Muscle of leg (tissue), 11 donors: ENCODE data around the gene TDG. TPM values are rescaled to one million over a fixed set of nuclear protein-coding genes. Genes with fewer than 3 reads are reported as not detected.

Experiments used
- DNase-seq: peaks from one replicate; pipeline ENCODE4 v3.0.0; 2013
- H3K27ac ChIP-seq: one replicate; pipeline ENCODE4 v1.5.1; 2013; ENCODE audit warnings: mild to moderate bottlenecking, low read length, control low read depth
- H3K27me3 ChIP-seq: one replicate; pipeline ENCODE4 v1.6.1; 2013; ENCODE audit warnings: low read length; ENCODE audit not compliant: control insufficient read depth, insufficient read depth
- H3K36me3 ChIP-seq: one replicate; pipeline ENCODE4 v1.6.1; 2013; ENCODE audit warnings: low read length; ENCODE audit not compliant: control insufficient read depth, insufficient read depth
- H3K4me1 ChIP-seq: one replicate; pipeline ENCODE4 v1.6.1; 2013; ENCODE audit warnings: low read length; ENCODE audit not compliant: control insufficient read depth, insufficient read depth
- H3K4me3 ChIP-seq: one replicate; pipeline ENCODE4 v1.5.1; 2013; ENCODE audit warnings: low read length, control low read depth
- H3K9me3 ChIP-seq: replicated peaks from 2 replicates; pipeline ENCODE4 v1.6.1; 2013; ENCODE audit warnings: low read depth, low read length; ENCODE audit not compliant: control insufficient read depth
- WGBS: methylation state at CpG from one replicate; pipeline ENCODE4 v1.1.5; 2013; ENCODE audit warnings: missing lambda C conversion rate; ENCODE audit not compliant: insufficient coverage; 5-methylcytosine and 5-hydroxymethylcytosine counted together
- polyA plus RNA-seq, 8 donors: library from polyadenylated mRNA; unstranded; fragments of 120-200 nt; gene quantifications; one replicate each; pipeline versions ENCODE4 v1.2.1 to v1.2.3, GENCODE V29; 2013; ENCODE audit warnings: inconsistent platforms in 1 of 8, low replicate concordance in 1 of 8; ENCODE audit not compliant: insufficient read length in 8 of 8, insufficient read depth in 1 of 8
- total RNA-seq: library from RNA; stranded (reverse); fragments of 120-200 nt; gene quantifications from one replicate; pipeline ENCODE4 v1.2.4, GENCODE V29; 2013

Gene TDG
- total and polyA plus RNA-seq, 9 donors: 24.1 to 36.1 (median 28.3) TPM

- no peaks in the 10 kb centered on the region for H3K9me3 ChIP-seq
- peak overlapping the region; percentile 93 for H3K4me3 ChIP-seq
- H3K4me1 ChIP-seq: peaks cover 11% of the 10 kb centered on the region
- H3K27me3 ChIP-seq: no peaks in the 10 kb centered on the region
- H3K36me3 ChIP-seq: peaks cover 17% of the 10 kb centered on the region
- peak overlapping the region; percentile 100 for H3K27ac ChIP-seq
- no peak for DNase-seq
- 100% methylated on average over 1 of the region's 7 CpGs for WGBS
Measured at GRCh38 chr12:103957865-103958388, 7.7 kb upstream of the TDG start.

- Histone ChIP-seq H3K36me3 (peaks cover 13% of the 10 kb centered on the region), H3K4me3 (no peak overlapping the region), H3K9me3 (no peaks in the 10 kb centered on the region), H3K4me1 (peaks cover 11% of the 10 kb centered on the region), H3K27me3 (no peaks in the 10 kb centered on the region), H3K27ac (no peak overlapping the region)
- no peak for DNase-seq
- no CpG with 5 or more reads among the region's 1 CpG for WGBS
Measured at GRCh38 chr12:103958621-103959020, 7.1 kb upstream of the TDG start.

- no peak overlapping the region for H3K27ac ChIP-seq
- H3K4me1 ChIP-seq: peaks cover 17% of the 10 kb centered on the region
Measured at GRCh38 chr12:103960616-103961227, 5.0 kb upstream of the TDG start.

GRCh38 chr12:103962493-103962892, 3.2 kb upstream of the TDG start:
- peaks cover 8% of the 10 kb centered on the region for H3K4me1 ChIP-seq
- WGBS: 60% methylated on average over 1 of the region's 1 CpG
- H3K36me3 ChIP-seq: peaks cover 2% of the 10 kb centered on the region
- no peaks in the 10 kb centered on the region for H3K9me3 ChIP-seq
- no peak for DNase-seq
- no peak overlapping the region for H3K27ac ChIP-seq
- no peaks in the 10 kb centered on the region for H3K27me3 ChIP-seq
- no peak overlapping the region for H3K4me3 ChIP-seq

More at GRCh38 chr12:103960616-103961227, 5.0 kb upstream of the TDG start:
- Histone ChIP-seq H3K27me3 (no peaks in the 10 kb centered on the region), H3K36me3 (peaks cover 2% of the 10 kb centered on the region), H3K9me3 (no peaks in the 10 kb centered on the region), H3K4me3 (no peak overlapping the region)
- DNase-seq: no peak
- 87% methylated on average over 3 of the region's 7 CpGs for WGBS

GRCh38 chr12:103964805-103965204, 867 bp upstream of the TDG start:
- Histone ChIP-seq H3K27ac (peak overlapping the region; percentile 94), H3K36me3 (peaks cover 11% of the 10 kb centered on the region), H3K27me3 (no peaks in the 10 kb centered on the region), H3K4me3 (peak overlapping the region; percentile 90), H3K4me1 (peaks cover 9% of the 10 kb centered on the region), H3K9me3 (no peaks in the 10 kb centered on the region)
- no peak for DNase-seq
- WGBS: no CpG with 5 or more reads among the region's 3 CpGs

- H3K36me3 ChIP-seq: peaks cover 11% of the 10 kb centered on the region
- peak overlapping the region; percentile 90 for H3K4me3 ChIP-seq
- peak overlapping the region; percentile 94 for H3K27ac ChIP-seq
- no peak for DNase-seq
- H3K9me3 ChIP-seq: no peaks in the 10 kb centered on the region
- H3K27me3 ChIP-seq: no peaks in the 10 kb centered on the region
- WGBS: no CpG with 5 or more reads among the region's 11 CpGs
- H3K4me1 ChIP-seq: peaks cover 9% of the 10 kb centered on the region
Measured at GRCh38 chr12:103965255-103965589, 450 bp upstream of the TDG start.

- WGBS: no CpG with 5 or more reads among the region's 1 CpG
- DNase-seq: no peak
- H3K36me3 ChIP-seq: peaks cover 11% of the 10 kb centered on the region
- peaks cover 9% of the 10 kb centered on the region for H3K4me1 ChIP-seq
- H3K4me3 ChIP-seq: peak overlapping the region; percentile 90
- no peaks in the 10 kb centered on the region for H3K9me3 ChIP-seq
- H3K27ac ChIP-seq: peak overlapping the region; percentile 90
- no peaks in the 10 kb centered on the region for H3K27me3 ChIP-seq
Measured at GRCh38 chr12:103966736-103967135, 1.1 kb downstream of the TDG start.

GRCh38 chr12:103969391-103969790, 3.7 kb downstream of the TDG start:
- no peak overlapping the region for H3K27ac ChIP-seq
- H3K9me3 ChIP-seq: no peaks in the 10 kb centered on the region
- 92% methylated on average over 1 of the region's 2 CpGs for WGBS
- DNase-seq: no peak
- H3K27me3 ChIP-seq: no peaks in the 10 kb centered on the region
- H3K4me3 ChIP-seq: no peak overlapping the region
- H3K36me3 ChIP-seq: peaks cover 13% of the 10 kb centered on the region
- H3K4me1 ChIP-seq: peaks cover 5% of the 10 kb centered on the region

GRCh38 chr12:103973909-103974308, 8.2 kb downstream of the TDG start:
- DNase-seq: no peak
- no peak overlapping the region for H3K4me3 ChIP-seq
- peaks cover 35% of the 10 kb centered on the region for H3K36me3 ChIP-seq
- no CpG with 5 or more reads among the region's 2 CpGs for WGBS
- H3K4me1 ChIP-seq: no peaks in the 10 kb centered on the region
- no peaks in the 10 kb centered on the region for H3K27me3 ChIP-seq
- no peaks in the 10 kb centered on the region for H3K9me3 ChIP-seq
- no peak overlapping the region for H3K27ac ChIP-seq

GRCh38 chr12:103975368-103975767, 9.7 kb downstream of the TDG start:
- 78% methylated on average over 1 of the region's 2 CpGs for WGBS
- peaks cover 35% of the 10 kb centered on the region for H3K36me3 ChIP-seq

More at GRCh38 chr12:103975368-103975767, 9.7 kb downstream of the TDG start:
- Histone ChIP-seq H3K27ac (no peak overlapping the region), H3K9me3 (no peaks in the 10 kb centered on the region), H3K4me1 (no peaks in the 10 kb centered on the region), H3K4me3 (no peak overlapping the region), H3K27me3 (no peaks in the 10 kb centered on the region)
- no peak for DNase-seq
